GM12801 (cell line): Measurements from ENCODE around the gene FGD5.

Experiments used
- TF ChIP-seq, protein P1 (sequence below): IDR thresholded peaks from one replicate; pipeline ENCODE4 v1.5.1; 2011; ENCODE audit warnings: control low read depth; ENCODE audit not compliant: insufficient read length; ENCODE audit errors: extremely low read depth

The FGD5 gene

DNA sequence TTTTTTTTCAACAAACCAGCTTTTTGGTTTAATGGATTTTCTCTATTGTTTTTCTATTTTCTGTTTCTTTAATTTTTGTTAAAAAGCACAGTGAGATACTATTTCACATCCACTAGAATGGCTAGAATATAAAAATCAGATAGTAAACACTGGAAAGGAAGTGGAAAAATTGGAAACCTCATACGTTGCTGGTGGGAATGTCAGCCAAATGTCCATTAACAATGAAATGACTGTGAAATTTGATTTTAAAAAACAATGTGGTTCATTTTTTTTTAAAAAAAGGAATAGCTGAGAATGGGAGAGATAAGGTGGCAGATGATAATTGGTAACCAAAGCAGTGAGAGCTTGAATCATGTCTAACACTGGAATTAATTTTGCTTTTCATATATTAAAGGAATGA lies 148.5 kb downstream of the FGD5 start:
- TF ChIP-seq, protein P1, sequence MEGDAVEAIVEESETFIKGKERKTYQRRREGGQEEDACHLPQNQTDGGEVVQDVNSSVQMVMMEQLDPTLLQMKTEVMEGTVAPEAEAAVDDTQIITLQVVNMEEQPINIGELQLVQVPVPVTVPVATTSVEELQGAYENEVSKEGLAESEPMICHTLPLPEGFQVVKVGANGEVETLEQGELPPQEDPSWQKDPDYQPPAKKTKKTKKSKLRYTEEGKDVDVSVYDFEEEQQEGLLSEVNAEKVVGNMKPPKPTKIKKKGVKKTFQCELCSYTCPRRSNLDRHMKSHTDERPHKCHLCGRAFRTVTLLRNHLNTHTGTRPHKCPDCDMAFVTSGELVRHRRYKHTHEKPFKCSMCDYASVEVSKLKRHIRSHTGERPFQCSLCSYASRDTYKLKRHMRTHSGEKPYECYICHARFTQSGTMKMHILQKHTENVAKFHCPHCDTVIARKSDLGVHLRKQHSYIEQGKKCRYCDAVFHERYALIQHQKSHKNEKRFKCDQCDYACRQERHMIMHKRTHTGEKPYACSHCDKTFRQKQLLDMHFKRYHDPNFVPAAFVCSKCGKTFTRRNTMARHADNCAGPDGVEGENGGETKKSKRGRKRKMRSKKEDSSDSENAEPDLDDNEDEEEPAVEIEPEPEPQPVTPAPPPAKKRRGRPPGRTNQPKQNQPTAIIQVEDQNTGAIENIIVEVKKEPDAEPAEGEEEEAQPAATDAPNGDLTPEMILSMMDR = no peak

DNA sequence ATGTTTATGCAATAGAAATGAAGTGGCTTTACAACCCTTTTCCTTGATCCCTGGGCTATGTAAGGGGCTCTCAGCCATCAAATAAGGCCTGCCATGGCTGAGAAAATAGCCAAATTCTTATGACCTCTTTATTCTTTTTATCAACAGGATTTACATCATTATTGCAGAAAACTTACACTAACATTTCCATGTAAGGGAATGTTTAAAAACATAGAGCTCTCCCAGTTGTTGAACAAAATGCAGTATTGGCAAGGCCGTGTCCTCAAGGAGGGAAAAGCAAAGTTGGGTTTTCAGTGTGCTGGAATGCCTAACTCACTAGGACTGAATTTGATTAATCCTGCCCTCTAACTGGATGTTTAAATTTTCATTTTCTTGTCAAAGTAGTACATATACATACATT lies 150.9 kb downstream of the FGD5 start:
- TF ChIP-seq, protein P1 = no peak

DNA sequence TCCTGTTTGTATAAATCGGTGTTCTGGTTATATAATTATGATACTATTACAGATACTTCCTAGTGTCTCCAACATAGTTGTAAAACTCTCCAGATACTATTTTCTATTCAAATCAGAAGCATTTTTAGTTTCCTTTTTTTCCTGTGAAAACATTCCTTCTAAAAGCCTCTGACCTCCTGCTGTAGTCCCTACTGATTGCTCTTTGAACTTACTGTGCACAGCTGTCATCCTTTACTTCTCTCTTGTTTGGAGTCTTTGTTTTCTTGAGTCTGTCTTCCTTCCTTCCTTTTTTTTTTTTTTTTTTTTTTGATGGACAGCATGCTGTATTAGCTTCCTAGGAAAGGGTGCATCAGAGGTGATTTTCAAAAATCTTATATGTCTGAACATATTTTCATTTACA lies 157.6 kb downstream of the FGD5 start:
- TF ChIP-seq, protein P1 = no peak

DNA sequence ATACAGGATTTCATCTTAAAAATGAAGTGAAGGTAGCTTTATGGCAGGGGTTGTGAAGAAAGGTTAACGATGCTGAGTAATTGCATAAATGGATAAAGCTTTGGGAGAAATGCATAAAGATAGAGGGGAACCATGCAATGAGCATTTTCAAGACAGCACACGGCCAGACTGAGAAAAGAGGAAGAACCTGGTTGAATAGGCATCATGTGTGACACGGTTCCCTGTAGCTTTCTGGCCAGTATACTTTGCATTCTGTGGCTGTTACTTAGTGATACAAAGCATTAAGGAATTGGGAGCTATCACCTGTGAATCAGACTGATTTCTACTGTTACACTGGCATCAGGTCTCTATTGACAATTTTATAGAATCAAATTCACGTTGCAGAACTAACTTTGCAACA lies 161.9 kb downstream of the FGD5 start:
- TF ChIP-seq, protein P1 = no peak
